MG63 (cell line): ENCODE data around the gene EPX. TPM values are rescaled to one million over a fixed set of nuclear protein-coding genes. Genes with fewer than 3 reads are reported as not detected.
"Not testable (repeated sequence)": the region's sequence is repeated elsewhere in the genome, so short reads cannot be mapped to it uniquely, and the experiment has no call there.

Experiments
- DNase-seq: peaks from one replicate; pipeline ENCODE4 v3.0.0-alpha.2; 2020
- H3K27me3 ChIP-seq: fragments of 250-450 bp; sonication (Bioruptor Pico); 2 replicates; pipeline ENCODE4 v1.5.1; 2020; ENCODE audit warnings: mild to moderate bottlenecking, moderate library complexity
- H3K36me3 ChIP-seq: fragments of 250-450 bp; sonication (Bioruptor Pico); 2 replicates; pipeline ENCODE4 v1.5.1; 2020; ENCODE audit warnings: mild to moderate bottlenecking, moderate library complexity
- H3K4me3 ChIP-seq: fragments of 250-450 bp; sonication (Bioruptor Pico); 2 replicates; pipeline ENCODE4 v1.5.1; 2020; ENCODE audit warnings: mild to moderate bottlenecking, moderate library complexity
- H3K9me3 ChIP-seq: fragments of 250-450 bp; sonication (Bioruptor Pico); 2 replicates; pipeline ENCODE4 v1.5.1; 2020; ENCODE audit warnings: mild to moderate bottlenecking, moderate library complexity
- total RNA-seq: library from RNA; depleted of rRNA; stranded (reverse); fragments of >200 nt; shearing (Covaris generic); gene quantifications from 2 replicates; pipeline ENCODE4 v1.2.3, GENCODE V29; 2014; ENCODE audit warnings: low replicate concordance; rRNA removed

The EPX gene
- not detected in 2 replicates for total RNA-seq

- Histone ChIP-seq H3K9me3 (no peaks in the 10 kb centered on the region), H3K36me3 (no peaks in the 10 kb centered on the region), H3K27me3 (peaks cover 7% of the 10 kb centered on the region; the same call in 1 of the 2 replicates), H3K4me3 (no peak within 1 kb of the TSS)
- DNase-seq: no peak
These were observed at the start of gene EPX for GRCh38 chr17:58192612-58193011. TSS of gene EPX (plus strand) at chr17:58192726. CDS start at chr17:58192847, 121 bp downstream.

GRCh38 chr17:58143335-58143734 is 49.2 kb upstream of the EPX start:
- DNase-seq, H3K4me3 ChIP-seq: not testable (repeated sequence)
- peaks cover 23% of the 10 kb centered on the region for H3K27me3 ChIP-seq

DNA sequence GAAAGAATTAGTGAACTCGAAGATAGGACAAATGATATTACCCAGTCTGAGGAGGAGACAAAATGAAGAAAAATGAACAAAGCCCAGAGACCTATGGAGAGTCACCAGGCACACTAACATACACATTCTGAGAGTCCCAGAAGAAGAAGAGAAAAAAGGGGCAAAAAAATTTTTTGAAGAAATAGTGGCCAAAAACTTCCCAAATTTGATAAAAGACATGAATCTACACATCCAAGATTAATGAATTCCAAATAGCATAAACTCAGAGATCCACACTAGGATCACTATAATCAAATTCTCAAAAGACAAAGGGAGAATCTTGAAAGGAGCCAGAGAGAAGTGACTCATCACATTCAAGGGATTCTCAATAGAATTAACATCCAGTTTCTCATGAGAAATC is 47.7 kb upstream of the EPX start:
- H3K4me3 ChIP-seq: no peak overlapping the region
- no peak for DNase-seq
- peaks cover 25% of the 10 kb centered on the region for H3K9me3 ChIP-seq
- peaks cover 14% of the 10 kb centered on the region for H3K27me3 ChIP-seq
- H3K36me3 ChIP-seq: no peaks in the 10 kb centered on the region

More at GRCh38 chr17:58143335-58143734, 49.2 kb upstream of the EPX start:
- H3K9me3 ChIP-seq: peaks cover 25% of the 10 kb centered on the region
- not testable (repeated sequence) for H3K36me3 ChIP-seq

- Histone ChIP-seq H3K27me3 (peaks cover 29% of the 10 kb centered on the region), H3K9me3 (peaks cover 25% of the 10 kb centered on the region), H3K4me3 (no peak within 1 kb of the TSS), H3K36me3 (no peaks in the 10 kb centered on the region)
- DNase-seq: no peak
These were observed 44.5 kb upstream of the EPX start, which contains the start of gene OR4D1 for GRCh38 chr17:58147930-58148434. TSS of gene OR4D1 (plus strand) at chr17:58148384. CDS start at chr17:58155154, 6,770 bp downstream.

DNA sequence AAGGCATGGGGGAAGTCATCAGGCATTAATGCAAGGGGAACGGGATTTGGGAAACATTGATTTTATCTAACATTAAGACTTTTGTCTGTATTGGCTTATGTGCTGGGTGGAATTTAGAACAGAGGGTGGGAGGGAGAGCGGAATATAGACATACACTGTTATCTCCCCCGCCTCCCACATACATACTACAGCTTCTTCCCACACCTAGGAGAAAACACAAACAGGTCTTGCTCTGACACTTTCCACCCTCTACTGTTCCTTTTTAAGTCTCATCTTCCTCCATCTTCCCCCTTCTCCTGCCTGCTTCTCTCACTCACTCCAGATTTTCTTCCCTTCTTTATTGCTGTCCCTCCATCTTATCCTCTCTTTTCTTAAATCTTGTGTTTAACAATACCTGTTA is 43.9 kb upstream of the EPX start:
- H3K4me3 ChIP-seq: no peak overlapping the region
- H3K36me3 ChIP-seq: no peaks in the 10 kb centered on the region
- H3K9me3 ChIP-seq: peaks cover 25% of the 10 kb centered on the region
- H3K27me3 ChIP-seq: peaks cover 29% of the 10 kb centered on the region
- no peak for DNase-seq

GRCh38 chr17:58150394-58150793 is 42.1 kb upstream of the EPX start:
- Histone ChIP-seq H3K9me3 (peaks cover 14% of the 10 kb centered on the region), H3K36me3 (no peaks in the 10 kb centered on the region), H3K27me3 (peaks cover 42% of the 10 kb centered on the region), H3K4me3 (no peak overlapping the region)
- DNase-seq: no peak

DNA sequence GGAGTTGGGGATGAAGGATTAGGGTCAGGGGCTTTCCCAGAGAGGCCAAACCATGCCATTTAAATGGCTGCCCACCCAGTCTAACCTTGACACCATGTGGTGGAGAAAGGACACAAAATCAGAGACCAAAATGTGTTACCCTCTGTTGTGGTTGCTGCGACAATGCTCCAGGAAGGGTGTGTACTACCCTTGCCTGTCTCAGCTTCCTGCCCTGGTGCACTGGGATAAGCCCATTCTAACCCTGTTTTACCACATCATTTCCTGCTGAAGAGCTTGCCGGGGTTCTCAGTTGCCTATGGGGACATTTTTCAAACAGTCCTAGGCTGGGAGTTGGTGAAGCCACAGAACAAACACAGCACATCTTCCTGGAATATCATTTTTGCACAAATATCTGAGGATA is 39.5 kb upstream of the EPX start:
- no peaks in the 10 kb centered on the region for H3K36me3 ChIP-seq
- DNase-seq: no peak
- H3K9me3 ChIP-seq: no peaks in the 10 kb centered on the region
- H3K4me3 ChIP-seq: no peak overlapping the region
- peaks cover 58% of the 10 kb centered on the region for H3K27me3 ChIP-seq

- no peaks in the 10 kb centered on the region for H3K9me3 ChIP-seq
- peaks cover 58% of the 10 kb centered on the region for H3K27me3 ChIP-seq
- H3K36me3 ChIP-seq: no peaks in the 10 kb centered on the region
- no peak for DNase-seq
- no peak overlapping the region for H3K4me3 ChIP-seq
These were observed 38.9 kb upstream of the EPX start for GRCh38 chr17:58153671-58154070.

DNA sequence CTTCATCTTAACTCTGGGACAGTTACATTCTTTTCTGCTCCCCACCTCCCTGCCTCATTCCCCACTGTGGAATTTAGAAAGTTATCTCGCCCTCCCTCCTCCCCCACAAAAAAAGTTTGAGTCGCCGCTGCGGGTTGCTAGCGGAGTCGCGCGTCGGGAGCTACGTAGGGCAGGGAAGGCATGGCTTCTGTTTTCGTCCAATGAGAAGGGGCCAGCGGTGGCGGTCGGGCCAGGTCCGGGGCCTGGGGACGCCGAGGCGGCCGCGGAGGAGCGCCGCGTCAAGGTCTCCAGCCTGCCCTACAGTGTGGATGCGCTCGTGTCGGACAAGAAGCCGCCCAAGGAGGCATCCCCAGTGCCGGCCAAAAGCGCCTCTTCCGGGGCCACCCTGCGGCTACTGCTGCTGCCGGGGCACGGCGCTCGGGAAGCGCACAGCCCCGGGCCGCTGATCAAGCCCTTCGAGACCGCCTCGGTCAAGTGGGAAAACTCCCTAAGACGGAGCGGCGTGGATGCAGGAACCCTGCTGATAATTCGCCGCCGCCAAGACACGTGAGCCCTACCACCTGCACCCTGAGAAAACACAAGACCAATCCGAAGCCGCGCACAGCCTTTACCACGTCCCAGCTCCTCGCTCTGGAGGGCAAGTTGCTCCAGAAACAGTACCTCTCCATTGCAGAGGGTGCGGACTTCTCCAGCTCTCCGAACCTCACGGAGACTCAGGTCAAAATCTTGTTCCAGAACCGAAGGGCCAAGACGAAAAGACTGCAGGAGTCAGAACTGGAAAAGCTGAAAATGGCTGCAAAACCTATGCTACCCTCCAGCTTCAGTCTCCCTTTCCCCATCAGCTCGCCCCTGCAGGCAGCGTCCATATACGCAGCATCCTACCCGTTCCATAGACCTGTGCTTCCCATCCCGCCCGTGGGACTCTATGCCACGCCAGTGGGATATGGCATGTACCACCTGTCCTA is 35.4 kb upstream of the EPX start:
- Histone ChIP-seq H3K27me3 (peaks cover 53% of the 10 kb centered on the region), H3K4me3 (no peak overlapping the region), H3K9me3 (no peaks in the 10 kb centered on the region), H3K36me3 (no peaks in the 10 kb centered on the region)
- DNase-seq: peak; percentile 21

GRCh38 chr17:58158181-58158580 is 34.3 kb upstream of the EPX start:
- no peaks in the 10 kb centered on the region for H3K36me3 ChIP-seq
- H3K4me3 ChIP-seq: no peak overlapping the region
- DNase-seq: no peak
- peaks cover 47% of the 10 kb centered on the region for H3K27me3 ChIP-seq
- no peaks in the 10 kb centered on the region for H3K9me3 ChIP-seq

GRCh38 chr17:58161566-58161965 is 31.0 kb upstream of the EPX start:
- Histone ChIP-seq H3K36me3 (no peaks in the 10 kb centered on the region), H3K9me3 (no peaks in the 10 kb centered on the region), H3K4me3 (no peak overlapping the region), H3K27me3 (peaks cover 36% of the 10 kb centered on the region)
- no peak for DNase-seq

- Histone ChIP-seq H3K4me3 (no peak overlapping the region), H3K9me3 (no peaks in the 10 kb centered on the region), H3K36me3 (no peaks in the 10 kb centered on the region), H3K27me3 (peaks cover 36% of the 10 kb centered on the region)
- DNase-seq: no peak
These were observed 26.5 kb upstream of the EPX start for GRCh38 chr17:58165981-58166380.

DNA sequence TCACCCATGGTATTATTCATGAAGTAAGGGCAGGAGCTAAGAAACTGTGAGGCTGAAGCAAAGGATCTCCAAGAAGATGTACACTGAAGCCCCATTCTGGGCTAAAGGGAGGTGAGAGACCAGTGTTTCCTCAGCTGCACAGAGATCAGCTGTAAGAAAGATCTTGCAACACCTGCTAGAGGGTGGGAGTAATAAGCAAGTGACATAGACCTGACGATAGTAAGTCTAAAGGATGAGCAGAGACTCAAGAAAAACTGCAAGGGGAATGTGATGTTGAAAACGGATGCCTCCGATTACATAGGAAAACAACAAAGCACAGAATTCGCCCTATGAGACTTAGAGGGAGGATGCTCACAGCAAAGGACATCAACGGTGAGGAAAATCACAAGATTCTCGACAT is 25.8 kb upstream of the EPX start, which contains the start of gene OR4D2:
Gene OR4D2 (plus strand): TSS at position 301 of the 400 bp plus-strand sequence. CDS start 2,674 bp downstream, outside the sequence.
- peaks cover 39% of the 10 kb centered on the region for H3K27me3 ChIP-seq
- no peak for DNase-seq
- H3K36me3 ChIP-seq: no peaks in the 10 kb centered on the region
- H3K4me3 ChIP-seq: no peak within 1 kb of the TSS
- no peaks in the 10 kb centered on the region for H3K9me3 ChIP-seq

DNA sequence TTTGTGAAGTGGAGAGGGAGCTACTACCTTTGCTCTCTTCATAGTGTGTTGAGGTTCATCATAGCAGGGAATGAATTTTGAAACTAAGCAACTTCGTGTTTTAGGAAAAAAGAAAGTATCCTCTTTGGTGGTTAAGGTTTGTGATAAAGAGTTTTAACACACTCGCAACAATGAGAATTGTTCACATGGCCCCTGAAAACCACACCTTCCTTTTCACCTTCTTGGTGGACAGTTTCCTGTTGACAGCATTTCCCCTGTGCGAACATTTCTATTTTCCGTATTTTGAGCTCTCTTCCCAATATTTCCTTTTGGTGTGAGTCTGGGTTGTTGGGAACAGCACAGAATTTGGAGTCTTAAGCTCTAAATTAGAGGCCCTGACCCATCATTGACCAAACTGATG is 21.9 kb upstream of the EPX start:
- Histone ChIP-seq H3K36me3 (no peaks in the 10 kb centered on the region), H3K9me3 (no peaks in the 10 kb centered on the region), H3K4me3 (no peak overlapping the region), H3K27me3 (peaks cover 32% of the 10 kb centered on the region)
- no peak for DNase-seq

DNA sequence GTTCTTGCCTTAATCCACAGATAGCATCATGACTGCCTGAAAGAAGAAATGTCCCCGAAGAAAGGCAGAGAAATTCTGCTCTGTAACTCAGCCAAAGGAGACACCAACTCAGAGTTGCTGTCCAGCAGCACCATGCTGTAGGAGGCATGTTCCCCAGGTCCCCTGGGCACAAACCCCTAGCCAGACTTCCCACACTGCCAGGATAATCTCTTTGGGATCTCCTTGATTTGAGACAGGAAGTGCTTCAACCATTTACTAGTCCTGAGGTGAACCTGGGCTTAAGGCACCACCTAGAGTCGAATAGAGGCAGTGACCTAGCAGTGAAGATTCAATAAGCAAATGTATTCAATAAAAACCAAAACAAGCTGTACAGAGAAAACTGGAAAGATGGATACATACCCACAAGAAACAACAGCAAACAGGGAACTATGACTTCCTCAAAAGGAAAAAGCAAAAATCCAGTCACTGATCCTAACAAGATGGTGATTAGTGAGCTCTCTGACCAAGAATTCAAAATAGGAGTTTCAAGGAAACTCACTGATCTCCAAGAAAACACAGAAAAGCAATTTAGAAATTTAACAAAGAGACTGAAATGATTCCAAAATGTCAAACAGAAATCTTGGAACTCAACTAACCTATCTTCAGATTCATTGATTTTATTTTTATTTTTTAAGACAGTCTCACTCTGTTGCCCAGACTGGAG is 20.0 kb upstream of the EPX start:
- peaks cover 25% of the 10 kb centered on the region for H3K27me3 ChIP-seq
- no peak for DNase-seq
- no peaks in the 10 kb centered on the region for H3K36me3 ChIP-seq
- H3K4me3 ChIP-seq: no peak overlapping the region
- no peaks in the 10 kb centered on the region for H3K9me3 ChIP-seq

- no peak for DNase-seq
- Histone ChIP-seq H3K4me3 (no peak overlapping the region), H3K27me3 (peaks cover 12% of the 10 kb centered on the region), H3K36me3 (no peaks in the 10 kb centered on the region), H3K9me3 (no peaks in the 10 kb centered on the region)
These were observed 17.7 kb upstream of the EPX start for GRCh38 chr17:58174871-58175270.

GRCh38 chr17:58176200-58176599 is 16.3 kb upstream of the EPX start:
- no peak for DNase-seq
- H3K9me3 ChIP-seq: no peaks in the 10 kb centered on the region
- peaks cover 11% of the 10 kb centered on the region for H3K27me3 ChIP-seq
- H3K4me3 ChIP-seq: no peak overlapping the region
- H3K36me3 ChIP-seq: no peaks in the 10 kb centered on the region
